K562 (cell line): ENCODE measurements around the gene OTOP3. TPM values are rescaled to one million over a fixed set of nuclear protein-coding genes. Genes with fewer than 3 reads are reported as not detected.

Source experiments
- ATAC-seq: fragments of 200-7000 bp; cut with Tn5 transposase; 3 replicates; pipeline ENCODE4 v1.9.1; 2020; ENCODE audit warnings: moderate library complexity
- BruUV-seq: library from RNA; stranded (reverse); fragments of 400-500 nt; replicated peaks from 2 replicates; lab custom pipeline; 2021; lab: Mats Ljungman, UMichigan
- CTCF ChIA-PET: fragments of 300-600 bp; formaldehyde crosslinking; extraction: SDS; loops from one replicate; lab custom pipeline; 2021; ENCODE audit warnings: low intra/inter-chr PET ratio; lab: Yijun Ruan, JAX
- POLR2A ChIA-PET: fragments of 300-600, 350-650 bp; sonication (Branson Sonifier 250); formaldehyde crosslinking; extraction: SDS; loops from one replicate; lab custom pipeline; 2021; ENCODE audit warnings: antibody characterized with exemption, inconsistent platforms; lab: Yijun Ruan, JAX
- DNase-seq, 4 experiments: peaks; one replicate each; pipeline versions ENCODE4 v3.0.0 to v3.0.0-alpha.2; 2011 to 2018; ENCODE audit warnings: low spot score in 3 of 4, mixed read lengths in 3 of 4; ENCODE audit errors: extremely low read depth in 1 of 4
- FAIRE-seq: peaks from 2 replicates; lab custom pipeline; 2011; peaks lifted over from hg19 to GRCh38; lab: Jason Lieb, UNC
- H2AFZ ChIP-seq: 2 replicates; pipeline ENCODE4 v1.6.0; 2011; ENCODE audit warnings: low read depth, low read length, control low read depth, inconsistent platforms
- H3K27ac ChIP-seq: fragments of 200-600 bp; 3 replicates; pipeline ENCODE4 v1.8.0; 2011; ENCODE audit warnings: low read depth, mild to moderate bottlenecking, control low read depth, inconsistent platforms, low read length, moderate library complexity, mixed read lengths; ENCODE audit errors: extremely low read depth
- H3K27me3 ChIP-seq, 2 experiments: fragments of 300-600 bp in 1 of 2; 2 replicates in 1 of 2; 3 replicates in 1 of 2; pipeline versions ENCODE4 v1.6.0 to v1.8.0; 2011; ENCODE audit warnings: inconsistent platforms in 2 of 2, low read length in 2 of 2, mild to moderate bottlenecking in 1 of 2, mixed read lengths in 1 of 2, moderate library complexity in 1 of 2; ENCODE audit not compliant: control insufficient read depth in 2 of 2, insufficient read depth in 2 of 2
- H3K36me3 ChIP-seq: fragments of 300-600 bp; 3 replicates; pipeline ENCODE4 v1.8.0; 2011; ENCODE audit warnings: mild to moderate bottlenecking, low read length, inconsistent platforms; ENCODE audit not compliant: control insufficient read depth, insufficient read depth
- H3K4me1 ChIP-seq, 2 experiments: fragments of 200-600 bp in 1 of 2; replicated peaks in 1 of 2; 2 replicates in 1 of 2; 3 replicates in 1 of 2; pipeline versions ENCODE4 v1.5.1 to v1.8.0; 2011; ENCODE audit warnings: inconsistent platforms in 2 of 2, low read length in 2 of 2, mild to moderate bottlenecking in 1 of 2, mixed read lengths in 1 of 2, moderate library complexity in 1 of 2; ENCODE audit not compliant: control insufficient read depth in 2 of 2, insufficient read depth in 2 of 2
- H3K4me2 ChIP-seq: 2 replicates; pipeline ENCODE4 v1.6.1; 2011; ENCODE audit warnings: low read length, control low read depth, inconsistent platforms, mixed read lengths; ENCODE audit not compliant: insufficient read depth
- H3K4me3 ChIP-seq: fragments of 200-600 bp; sonication (generic), shearing (Covaris generic); 2 replicates; pipeline ENCODE4 v1.5.1; 2016; ENCODE audit warnings: control low read depth, inconsistent platforms
- H3K79me2 ChIP-seq: fragments of 200-600 bp; 3 replicates; pipeline ENCODE4 v1.8.0; 2011; ENCODE audit warnings: low read length, inconsistent platforms; ENCODE audit not compliant: control insufficient read depth, insufficient read depth
- H3K9ac ChIP-seq, 2 experiments: 2 replicates each; pipeline versions ENCODE4 v1.6.0 to v1.6.1; 2011; ENCODE audit warnings: low read depth in 2 of 2, low read length in 2 of 2, control low read depth in 1 of 2, inconsistent platforms in 1 of 2, mild to moderate bottlenecking in 1 of 2, mixed read lengths in 1 of 2; ENCODE audit not compliant: insufficient read depth in 1 of 2
- H3K9me1 ChIP-seq: one replicate; pipeline ENCODE4 v1.6.0; 2011; ENCODE audit warnings: inconsistent platforms, mild to moderate bottlenecking, low read length, moderate library complexity; ENCODE audit not compliant: control insufficient read depth, insufficient read depth
- H3K9me3 ChIP-seq: replicated peaks from 2 replicates; pipeline ENCODE4 v1.5.1; 2011; ENCODE audit warnings: low read depth, low read length, inconsistent platforms; ENCODE audit not compliant: control insufficient read depth, insufficient read depth
- H4K20me1 ChIP-seq: replicated peaks from 2 replicates; pipeline ENCODE4 v1.6.1; 2011; ENCODE audit warnings: low read length, inconsistent platforms, mixed read lengths; ENCODE audit not compliant: control insufficient read depth, insufficient read depth
- BDP1 ChIP-seq: IDR thresholded peaks from 3 replicates; pipeline ENCODE4 v1.6.1; 2011; ENCODE audit not compliant: insufficient read length, insufficient read depth
- BRD4 ChIP-seq: fragments of 200-600 bp; sonication (generic); IDR thresholded peaks from 2 replicates; pipeline ENCODE4 v1.6.1; 2017; ENCODE audit warnings: inconsistent platforms
- CBFA2T2 ChIP-seq: fragments of 450-650 bp; conservative IDR thresholded peaks from 2 replicates; pipeline ENCODE4 v1.6.1; 2017; ENCODE audit warnings: mild to moderate bottlenecking
- ELK1 ChIP-seq: sonication (generic); formaldehyde crosslinking; IDR thresholded peaks from 2 replicates; pipeline ENCODE4 v1.8.1; 2022; ENCODE audit warnings: missing genetic modification reagents
- FOXM1 ChIP-seq, 2 experiments: fragments of 450-650 bp in 1 of 2; sonication (generic) in 1 of 2; formaldehyde crosslinking in 1 of 2; IDR thresholded peaks; 2 replicates each; pipeline versions ENCODE4 v1.6.1 to v1.9.0; 2017 to 2022; ENCODE audit warnings: low read depth in 2 of 2, mild to moderate bottlenecking in 2 of 2, missing genetic modification reagents in 1 of 2, moderate library complexity in 1 of 2
- GABPB2 ChIP-seq: fragments of 250-450 bp; sonication (Bioruptor Pico); conservative IDR thresholded peaks from 2 replicates; pipeline ENCODE4 v1.5.1; 2021; ENCODE audit warnings: mild to moderate bottlenecking
- HES1 ChIP-seq: fragments of 450-650 bp; IDR thresholded peaks from 2 replicates; pipeline ENCODE4 v1.6.1; 2016; ENCODE audit warnings: low read depth, mild to moderate bottlenecking, moderate library complexity
- HINFP ChIP-seq: fragments of 450-650 bp; conservative IDR thresholded peaks from 2 replicates; pipeline ENCODE4 v1.6.1; 2016; ENCODE audit warnings: missing genetic modification characterization, low read depth, mild to moderate bottlenecking, control low read depth, missing compliant biosample characterization
- LCOR ChIP-seq: sonication (generic); formaldehyde crosslinking; IDR thresholded peaks from 2 replicates; pipeline ENCODE4 v1.8.0; 2022; ENCODE audit warnings: mild to moderate bottlenecking, missing genetic modification reagents
- MXI1 ChIP-seq: IDR thresholded peaks from 2 replicates; pipeline ENCODE4 v1.6.1; 2011; ENCODE audit warnings: low read depth, mild to moderate bottlenecking, improper control_type of control experiment, low read length
- NFXL1 ChIP-seq: fragments of 450-650 bp; formaldehyde crosslinking; IDR thresholded peaks from 2 replicates; pipeline ENCODE4 v1.4.0; 2021; ENCODE audit warnings: mild to moderate bottlenecking
- SMC3 ChIP-seq: conservative IDR thresholded peaks from 2 replicates; pipeline ENCODE4 v1.6.1; 2011; ENCODE audit warnings: low read depth, low read length, improper control_type of control experiment; ENCODE audit not compliant: insufficient read depth
- TBL1XR1 ChIP-seq, 2 experiments: IDR thresholded peaks; 2 replicates each; pipeline ENCODE4 v1.6.1; 2012; ENCODE audit warnings: improper control_type of control experiment in 2 of 2, low read length in 2 of 2, mild to moderate bottlenecking in 1 of 2
- U2AF2 ChIP-seq: fragments of 200-400 bp; formaldehyde crosslinking; optimal IDR thresholded peaks from 2 replicates; pipeline ENCODE3; 2017; ENCODE audit warnings: low read depth, mild to moderate bottlenecking, low read length
- ZNF12 ChIP-seq: sonication (generic); formaldehyde crosslinking; IDR thresholded peaks from 2 replicates; pipeline ENCODE4 v1.4.0; 2020; ENCODE audit warnings: mild to moderate bottlenecking, missing genetic modification reagents
- ZNF384 ChIP-seq: IDR thresholded peaks from 2 replicates; pipeline ENCODE4 v1.6.1; 2012; ENCODE audit warnings: low read depth, low read length, improper control_type of control experiment
- WGBS: fragments of 100-300 bp; shearing (Covaris generic); methylation state at CpG from one replicate; pipeline ENCODE4 v1.1.6; 2016; ENCODE audit warnings: low coverage, mixed read lengths; ENCODE audit not compliant: insufficient coverage; ENCODE audit errors: missing lambda C conversion rate; 5-methylcytosine and 5-hydroxymethylcytosine counted together
- in situ Hi-C: fragments of 300-500 bp; cut with MboI; formaldehyde crosslinking; loops from 4 replicates; pipeline ENCODE4 v1.15.0; 2018; ENCODE audit warnings: inconsistent platforms, mixed read lengths
- intact Hi-C: fragments of 100-400 bp; cut with micrococcal nuclease; formaldehyde crosslinking; loops from 2 replicates; pipeline ENCODE4 v1.14.2; 2022
- polyA plus RNA-seq, 8 experiments: library from polyadenylated mRNA; depleted of rRNA in 4 of 8; stranded (reverse) in 5 of 8; unstranded in 3 of 8; fragments of >200 nt; fragmentation: Nextera tagmentation in 2 of 8; fragmentation: Illumina TruSeq in 1 of 8; extraction: Ambion mirVana in 2 of 8; extraction: Trizol in 1 of 8; gene quantifications; 2 replicates each; pipeline versions ENCODE4 v1.2.1 to v1.2.3, GENCODE V29; 2011 to 2014; ENCODE audit warnings: inconsistent platforms in 1 of 8, missing spikeins in 1 of 8
- total RNA-seq, 7 experiments: library from RNA; depleted of rRNA in 6 of 7; stranded (reverse); fragments of >200 nt in 6 of 7; fragmentation: Illumina TruSeq in 2 of 7; extraction: Trizol in 2 of 7; gene quantifications; 2 replicates each; pipeline versions ENCODE4 v1.2.1 to v1.2.3, GENCODE V29; 2011 to 2021; ENCODE audit warnings: low replicate concordance in 1 of 7
- TF ChIP-seq, protein P1 (sequence below): fragments of 250-450 bp; sonication (Bioruptor Pico); IDR thresholded peaks from 2 replicates; pipeline ENCODE4 v1.8.0; 2022; ENCODE audit warnings: moderate library complexity, mild to moderate bottlenecking, inconsistent platforms

Gene OTOP3
- total and polyA plus RNA-seq, 9 of the 15 experiments (the other 6 are each of a cell fraction or from before 2014, with no cell fraction given): not detected

GRCh38 chr17:74964246-74964761 lies 28.6 kb downstream of the OTOP3 start (continued):
- no peak for TF ChIP-seq TBL1XR1 (IDR thresholded peaks at IDR 0.05; ENCODE audit: low read length in 2 of 2)
- TF ChIP-seq ELK1 (CRISPR knock-in tag): no peak
- TF ChIP-seq GABPB2: no peak
- TF ChIP-seq, all 486 proteins: peak for 0

- Histone ChIP-seq H2AFZ (no peak overlapping the region), H3K27me3 (no peaks in the 10 kb centered on the region), H3K4me3 (no peak overlapping the region), H3K9ac (peak overlapping the region in 1 of 2 experiments; percentile 4; a peak in 1 of 4 replicates), H4K20me1 (no peaks in the 10 kb centered on the region), H3K9me1 (no peaks in the 10 kb centered on the region), H3K27ac (no peak overlapping the region), H3K4me1 (peaks cover 8 to 33% of the 10 kb centered on the region in 2 experiments; a peak in 4 of 5 replicates), H3K9me3 (no peaks in the 10 kb centered on the region), H3K4me2 (no peak overlapping the region), H3K36me3 (no peaks in the 10 kb centered on the region), H3K79me2 (no peaks in the 10 kb centered on the region)
- no TSS peak for BruUV-seq
- ATAC-seq (no peak), DNase-seq (no peak), FAIRE-seq (no peak)
- intact Hi-C loops: loop anchor here (5.0 kb wide), 1 partner anchor 147 kb away; no protein-coding TSS in a partner anchor
- 53% methylated on average over 14 of the region's 14 CpGs for WGBS
- in situ Hi-C loops: loop anchor here (5.0 kb wide), 1 partner anchor 147 kb away; no protein-coding TSS in a partner anchor
- ChIA-PET POLR2A (interaction anchor here (0.6 to 2.3 kb wide), 3 partner anchors 46 to 218 kb away, joined by 3 to 7 read pairs (median 3); no protein-coding TSS in a partner anchor), CTCF (interaction anchor here (0.9 kb wide), 1 partner anchor 237 kb away, joined by 4 read pairs; no protein-coding TSS in a partner anchor)
- TF ChIP-seq LCOR (CRISPR knock-in tag) (no peak), FOXM1 (IDR thresholded peaks at IDR 0.05; ENCODE audit: low read depth) (no peak), FOXM1 (CRISPR knock-in tag; IDR thresholded peaks at IDR 0.05; ENCODE audit: low read depth) (no peak), ZNF12 (no peak), NFXL1 (CRISPR knock-in tag) (no peak), U2AF2 (no peak), MXI1 (no peak), BDP1 (no peak), HES1 (no peak), BRD4 (no peak), SMC3 (no peak), CBFA2T2 (no peak), ZNF384 (no peak), HINFP (tag) (no peak)
- TF ChIP-seq, protein P1, sequence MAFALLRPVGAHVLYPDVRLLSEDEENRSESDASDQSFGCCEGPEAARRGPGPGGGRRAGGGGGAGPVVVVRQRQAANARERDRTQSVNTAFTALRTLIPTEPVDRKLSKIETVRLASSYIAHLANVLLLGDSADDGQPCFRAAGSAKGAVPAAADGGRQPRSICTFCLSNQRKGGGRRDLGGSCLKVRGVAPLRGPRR (CRISPR knock-in tag): no peak
These were observed 29.4 kb downstream of the OTOP3 start for GRCh38 chr17:74964988-74965622.
